Measurements from ENCODE around the gene HACL1.

Gene HACL1

GRCh38 chr3:15601399-15602145, at the start of gene HACL1, which contains the start of gene BTD (continued):
- peak; percentile 70; the same call in 1 of the 2 replicates for TF ChIP-seq ZNF692 (tag by site-specific recombination; IDR thresholded peaks at IDR 0.05)
- no peak for TF ChIP-seq ZNF707 (tag by site-specific recombination; IDR thresholded peaks at IDR 0.05)
- no peak for TF ChIP-seq MZF1 (tag by site-specific recombination; IDR thresholded peaks at IDR 0.05; ENCODE audit: borderline replicate concordance)
- TF ChIP-seq ZNF76 (tag by site-specific recombination; IDR thresholded peaks at IDR 0.05; ENCODE audit: borderline replicate concordance, low read depth): peak; percentile 92
- TF ChIP-seq BCL6B (tag by site-specific recombination; IDR thresholded peaks at IDR 0.05): no peak
- TF ChIP-seq ZNF501 (tag by site-specific recombination; IDR thresholded peaks at IDR 0.05): peak; percentile 94
- peak; percentile 98 for TF ChIP-seq KLF8 (tag by site-specific recombination; IDR thresholded peaks at IDR 0.05)
- TF ChIP-seq ZNF624 (tag by site-specific recombination; IDR thresholded peaks at IDR 0.05): no peak
- peak; percentile 100 for TF ChIP-seq KLF9 (tag by site-specific recombination; IDR thresholded peaks at IDR 0.05; ENCODE audit: low read depth)
- TF ChIP-seq ZNF521 (tag by site-specific recombination; IDR thresholded peaks at IDR 0.05): no peak
- no peak for TF ChIP-seq ZBTB49 (tag by site-specific recombination; IDR thresholded peaks at IDR 0.05; ENCODE audit: low read depth)
- TF ChIP-seq ZNF37A (tag by site-specific recombination; IDR thresholded peaks at IDR 0.05): no peak
- no peak for TF ChIP-seq ZNF341 (tag by site-specific recombination; IDR thresholded peaks at IDR 0.05; ENCODE audit: low read depth)
- peak; percentile 41; the same call in 1 of the 2 replicates for TF ChIP-seq ZNF394 (tag by site-specific recombination; IDR thresholded peaks at IDR 0.05; ENCODE audit: borderline replicate concordance)
- TF ChIP-seq ZNF404 (tag by site-specific recombination; IDR thresholded peaks at IDR 0.05): no peak
- peak; percentile 65; the same call in 1 of the 2 replicates for TF ChIP-seq KLF16 (tag by site-specific recombination; IDR thresholded peaks at IDR 0.05)
- TF ChIP-seq ZNF777 (tag by site-specific recombination; IDR thresholded peaks at IDR 0.05; ENCODE audit: borderline replicate concordance): no peak
- peak; percentile 43 for TF ChIP-seq ZNF629 (tag by site-specific recombination; IDR thresholded peaks at IDR 0.05)
- no peak for TF ChIP-seq ZNF214 (tag by site-specific recombination; IDR thresholded peaks at IDR 0.05; ENCODE audit: borderline replicate concordance)
- peak; percentile 98 for TF ChIP-seq PATZ1 (tag by site-specific recombination; IDR thresholded peaks at IDR 0.05)
- peak; percentile 94 for TF ChIP-seq ZSCAN5A (tag by site-specific recombination; IDR thresholded peaks at IDR 0.05)
- peak; percentile 37; the same call in 1 of the 2 replicates for TF ChIP-seq ZNF843 (tag by site-specific recombination; IDR thresholded peaks at IDR 0.05)

All from HEK293 (cell line).